ENCODE data around the gene DDX5. TPM values are rescaled to one million over a fixed set of nuclear protein-coding genes. Genes with fewer than 3 reads are reported as not detected.

Gene DDX5
- total RNA-seq, 6 experiments from 2014 or later = 218 to 431 (median 344) TPM

GRCh38 chr17:64502809-64503208 is 3.3 kb downstream of the DDX5 start:
- TF ChIP-seq, protein P1, sequence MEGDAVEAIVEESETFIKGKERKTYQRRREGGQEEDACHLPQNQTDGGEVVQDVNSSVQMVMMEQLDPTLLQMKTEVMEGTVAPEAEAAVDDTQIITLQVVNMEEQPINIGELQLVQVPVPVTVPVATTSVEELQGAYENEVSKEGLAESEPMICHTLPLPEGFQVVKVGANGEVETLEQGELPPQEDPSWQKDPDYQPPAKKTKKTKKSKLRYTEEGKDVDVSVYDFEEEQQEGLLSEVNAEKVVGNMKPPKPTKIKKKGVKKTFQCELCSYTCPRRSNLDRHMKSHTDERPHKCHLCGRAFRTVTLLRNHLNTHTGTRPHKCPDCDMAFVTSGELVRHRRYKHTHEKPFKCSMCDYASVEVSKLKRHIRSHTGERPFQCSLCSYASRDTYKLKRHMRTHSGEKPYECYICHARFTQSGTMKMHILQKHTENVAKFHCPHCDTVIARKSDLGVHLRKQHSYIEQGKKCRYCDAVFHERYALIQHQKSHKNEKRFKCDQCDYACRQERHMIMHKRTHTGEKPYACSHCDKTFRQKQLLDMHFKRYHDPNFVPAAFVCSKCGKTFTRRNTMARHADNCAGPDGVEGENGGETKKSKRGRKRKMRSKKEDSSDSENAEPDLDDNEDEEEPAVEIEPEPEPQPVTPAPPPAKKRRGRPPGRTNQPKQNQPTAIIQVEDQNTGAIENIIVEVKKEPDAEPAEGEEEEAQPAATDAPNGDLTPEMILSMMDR (IDR thresholded peaks at IDR 0.05) = no peak
- TF ChIP-seq POLR2A (IDR thresholded peaks at IDR 0.05) = no peak
- Histone ChIP-seq H3K27ac (no peak overlapping the region), H3K4me3 (no peak overlapping the region), H3K36me3 (peaks cover 37 to 67% (median 53%) of the 10 kb centered on the region in 4 donors), H3K27me3 (no peaks in the 10 kb centered on the region), H3K9me3 (no peaks in the 10 kb centered on the region), H3K4me1 (peaks cover 0 to 55% (median 7%) of the 10 kb centered on the region in 4 donors)
- no peak for ATAC-seq
- intact Hi-C loops (cut with DNase I) = no loop called here
- DNase-seq = no peak
- WGBS (ENCODE audit: insufficient coverage, low coverage, low lambda C conversion rate, missing lambda C conversion rate) = 67% methylated on average over 2 of the region's 2 CpGs

GRCh38 chr17:64502021-64502420 is 4.1 kb downstream of the DDX5 start:
- Histone ChIP-seq H3K4me3 (no peak overlapping the region), H3K27me3 (no peaks in the 10 kb centered on the region), H3K9me3 (no peaks in the 10 kb centered on the region), H3K4me1 (peaks cover 0 to 61% (median 10%) of the 10 kb centered on the region in 4 donors), H3K27ac (no peak overlapping the region), H3K36me3 (peaks cover 37 to 67% (median 53%) of the 10 kb centered on the region in 4 donors)
- WGBS (ENCODE audit: insufficient coverage, low coverage, low lambda C conversion rate, missing lambda C conversion rate) = 69% methylated on average over 2 of the region's 3 CpGs
- TF ChIP-seq POLR2A (IDR thresholded peaks at IDR 0.05) = no peak
- TF ChIP-seq, protein P1 (IDR thresholded peaks at IDR 0.05) = no peak
- no peak for ATAC-seq
- DNase-seq = no peak
- intact Hi-C loops (cut with DNase I) = no loop called here

DNA sequence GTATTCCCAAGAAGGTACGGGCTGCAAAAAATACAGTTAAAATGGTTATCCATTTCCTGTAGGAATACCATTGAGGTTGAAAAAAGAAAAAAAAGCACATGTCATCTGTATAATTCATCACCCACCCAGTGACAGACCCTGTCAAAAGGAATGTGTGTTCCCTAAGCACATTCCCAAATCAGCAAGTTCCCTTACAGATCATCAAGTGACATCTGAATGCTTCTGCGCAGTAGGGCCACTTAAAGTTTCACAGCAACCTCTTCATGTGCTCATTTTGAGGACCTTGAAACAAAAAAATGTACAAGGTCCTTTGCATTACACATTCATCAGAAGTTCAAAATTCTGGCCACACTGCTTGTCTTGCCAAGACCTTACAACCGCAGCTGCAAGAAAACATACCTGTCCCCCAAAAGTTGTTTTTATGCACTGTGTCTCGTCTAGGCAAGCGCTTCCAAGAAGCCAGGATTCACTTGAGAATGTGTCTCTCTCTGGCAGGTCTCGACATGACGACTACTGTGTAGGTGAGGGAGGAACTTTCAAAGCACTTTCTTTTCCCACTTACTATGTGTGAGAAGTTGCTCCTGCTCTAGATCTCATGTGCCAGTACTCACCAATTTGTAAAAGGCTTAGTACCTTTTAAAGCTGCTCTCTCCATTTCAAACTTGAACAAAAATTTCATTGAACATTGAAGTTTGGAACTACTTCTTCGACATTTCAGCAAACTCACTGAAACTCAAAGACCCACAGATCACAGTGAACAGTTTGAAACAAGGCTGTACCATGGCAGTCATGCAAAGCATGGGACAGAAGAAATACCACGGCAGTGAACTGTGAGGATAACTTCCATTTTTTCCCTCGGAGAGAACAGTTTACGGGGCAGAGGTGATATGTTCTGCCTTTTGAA is 5.0 kb downstream of the DDX5 start:
- Histone ChIP-seq H3K27me3 (no peaks in the 10 kb centered on the region), H3K9me3 (no peaks in the 10 kb centered on the region), H3K4me1 (peaks cover 0 to 61% (median 11%) of the 10 kb centered on the region in 4 donors), H3K36me3 (peaks cover 37 to 67% (median 53%) of the 10 kb centered on the region in 4 donors), H3K27ac (no peak overlapping the region), H3K4me3 (no peak overlapping the region)
- WGBS (ENCODE audit: insufficient coverage, low coverage, low lambda C conversion rate, missing lambda C conversion rate) = 83% methylated on average over 11 of the region's 11 CpGs
- TF ChIP-seq, protein P1 (IDR thresholded peaks at IDR 0.05) = no peak
- TF ChIP-seq POLR2A (IDR thresholded peaks at IDR 0.05) = no peak
- DNase-seq = no peak
- intact Hi-C loops (cut with DNase I) = no loop called here
- no peak for ATAC-seq

DNA sequence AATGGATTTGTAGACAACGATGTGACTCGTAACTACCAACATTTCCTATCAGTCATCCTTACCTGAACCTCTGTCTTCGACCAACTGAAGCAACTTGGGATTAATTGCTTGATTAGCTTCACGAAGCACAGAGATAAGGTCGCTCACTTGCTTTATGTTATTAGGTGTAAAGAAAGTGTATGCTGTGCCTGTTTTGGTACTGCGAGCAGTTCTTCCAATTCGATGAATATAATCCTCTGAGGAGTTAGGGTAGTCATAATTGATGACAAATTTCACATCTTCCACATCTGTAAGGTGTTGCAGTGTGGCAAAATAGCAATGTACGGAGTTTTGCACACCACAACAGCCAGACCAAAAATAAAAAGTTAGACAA is 5.6 kb downstream of the DDX5 start:
- TF ChIP-seq, protein P1 (IDR thresholded peaks at IDR 0.05) = no peak
- no peak for TF ChIP-seq POLR2A (IDR thresholded peaks at IDR 0.05)
- Histone ChIP-seq H3K36me3 (peaks cover 37 to 67% (median 53%) of the 10 kb centered on the region in 4 donors), H3K4me3 (no peak overlapping the region), H3K9me3 (no peaks in the 10 kb centered on the region), H3K27me3 (no peaks in the 10 kb centered on the region), H3K4me1 (peaks cover 0 to 67% (median 14%) of the 10 kb centered on the region in 4 donors), H3K27ac (no peak overlapping the region)
- WGBS (ENCODE audit: insufficient coverage, low coverage, low lambda C conversion rate, missing lambda C conversion rate) = 77% methylated on average over 5 of the region's 8 CpGs
- no peak for ATAC-seq
- DNase-seq = no peak
- intact Hi-C loops (cut with DNase I) = no loop called here

Data from right lobe of liver (tissue), 6 donors.